ENCODE data around the gene MFNG. TPM values are rescaled to one million over a fixed set of nuclear protein-coding genes. Genes with fewer than 3 reads are reported as not detected.
A peak's percentile ranks its signal among the peaks of the same experiment; 100 is the strongest.
"Not testable (repeated sequence)": the region's sequence is repeated elsewhere in the genome, so short reads cannot be mapped to it uniquely, and the experiment has no call there.

Gene MFNG, protein sequence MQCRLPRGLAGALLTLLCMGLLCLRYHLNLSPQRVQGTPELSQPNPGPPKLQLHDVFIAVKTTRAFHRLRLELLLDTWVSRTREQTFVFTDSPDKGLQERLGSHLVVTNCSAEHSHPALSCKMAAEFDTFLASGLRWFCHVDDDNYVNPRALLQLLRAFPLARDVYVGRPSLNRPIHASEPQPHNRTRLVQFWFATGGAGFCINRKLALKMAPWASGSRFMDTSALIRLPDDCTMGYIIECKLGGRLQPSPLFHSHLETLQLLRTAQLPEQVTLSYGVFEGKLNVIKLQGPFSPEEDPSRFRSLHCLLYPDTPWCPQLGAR
- polyA plus RNA-seq (ENCODE audit: insufficient read length in 4 of 4): 10 to 100 TPM in 2 of 4 donors, 1 to 10 TPM in 2; 6.6 to 10.7 (median 9.1) TPM

DNA sequence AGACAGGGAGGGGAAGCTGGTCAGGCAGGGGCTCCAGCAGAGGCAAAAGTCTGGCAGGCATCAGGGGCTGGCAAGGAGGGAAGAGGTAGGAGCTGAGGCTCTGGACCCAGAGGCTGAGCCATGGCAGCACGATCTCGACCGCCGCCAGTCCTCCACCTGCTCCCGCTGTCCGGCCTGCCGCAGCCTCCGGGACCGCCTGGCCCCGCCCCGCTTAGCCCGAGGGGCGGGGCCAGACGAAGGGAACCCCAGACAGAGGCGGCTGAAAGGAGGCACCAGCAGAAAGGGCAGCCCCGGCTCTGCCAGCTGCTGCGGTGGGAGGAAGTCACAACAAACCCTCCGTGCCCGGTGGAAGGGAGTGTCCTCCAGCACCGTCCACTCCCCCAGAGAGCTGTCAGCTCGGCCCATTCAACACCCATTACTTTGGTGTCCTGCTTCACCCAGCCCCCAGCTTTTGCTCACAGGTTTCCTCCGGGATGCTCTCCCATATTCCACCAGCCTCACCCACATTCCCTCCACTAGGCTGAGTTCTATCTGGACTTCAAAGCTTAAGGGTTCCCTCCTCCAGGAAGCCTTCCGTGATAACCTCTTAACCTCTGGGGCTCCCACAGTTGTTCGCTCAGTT, at the start of gene MFNG:
Gene MFNG (minus strand): TSS at position 161 of the 622 bp plus-strand sequence. CDS start 207 bp downstream, outside the sequence.
- peak in 1 of 4 donors; percentile 70 for DNase-seq (ENCODE audit: low read depth in 4 of 4, low spot score in 2 of 4)

DNA sequence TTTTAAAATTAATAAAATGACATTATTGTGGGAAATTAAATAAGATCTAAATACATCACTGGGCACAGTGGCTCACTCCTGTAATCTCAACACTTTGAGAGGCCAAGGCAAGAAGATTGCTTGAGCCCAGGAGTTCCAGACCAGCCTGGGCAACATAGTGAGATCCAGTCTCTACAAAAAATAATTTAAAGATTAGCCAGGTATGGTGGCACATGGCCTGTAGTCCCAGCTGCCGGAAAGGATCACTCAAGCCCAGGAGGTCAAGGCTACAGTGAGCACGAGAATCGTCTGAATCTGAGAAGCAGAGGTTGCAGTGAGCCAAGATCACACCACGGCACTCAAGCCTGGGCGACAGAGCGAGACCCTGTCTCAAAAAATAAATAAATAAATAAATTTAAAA, 49.0 kb upstream of the MFNG start:
- no peak for DNase-seq (ENCODE audit: low read depth in 4 of 4, low spot score in 2 of 4)

DNA sequence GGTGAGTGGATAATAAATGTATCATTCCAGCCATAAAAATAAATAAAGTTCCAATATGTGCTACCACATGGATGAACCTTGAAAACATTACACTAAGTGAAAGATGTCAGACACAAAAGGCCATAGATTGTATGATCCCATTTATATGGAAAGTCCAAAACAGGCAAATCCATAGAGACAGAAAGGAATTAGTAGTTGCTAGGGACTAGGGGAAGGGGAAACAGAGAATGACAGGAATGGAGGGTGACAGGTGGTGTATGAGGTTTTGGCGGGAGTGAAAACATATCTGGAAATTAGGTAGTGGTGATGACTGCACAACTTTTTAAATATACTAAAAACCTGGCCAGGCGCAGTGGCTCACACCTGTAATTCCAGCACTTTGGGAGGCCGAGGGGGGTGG, 48.3 kb upstream of the MFNG start:
- DNase-seq (ENCODE audit: low read depth in 4 of 4, low spot score in 2 of 4): no peak

GRCh38 chr22:37533995-37534394, 47.8 kb upstream of the MFNG start:
- DNase-seq (ENCODE audit: low read depth in 4 of 4, low spot score in 2 of 4): no peak

DNA sequence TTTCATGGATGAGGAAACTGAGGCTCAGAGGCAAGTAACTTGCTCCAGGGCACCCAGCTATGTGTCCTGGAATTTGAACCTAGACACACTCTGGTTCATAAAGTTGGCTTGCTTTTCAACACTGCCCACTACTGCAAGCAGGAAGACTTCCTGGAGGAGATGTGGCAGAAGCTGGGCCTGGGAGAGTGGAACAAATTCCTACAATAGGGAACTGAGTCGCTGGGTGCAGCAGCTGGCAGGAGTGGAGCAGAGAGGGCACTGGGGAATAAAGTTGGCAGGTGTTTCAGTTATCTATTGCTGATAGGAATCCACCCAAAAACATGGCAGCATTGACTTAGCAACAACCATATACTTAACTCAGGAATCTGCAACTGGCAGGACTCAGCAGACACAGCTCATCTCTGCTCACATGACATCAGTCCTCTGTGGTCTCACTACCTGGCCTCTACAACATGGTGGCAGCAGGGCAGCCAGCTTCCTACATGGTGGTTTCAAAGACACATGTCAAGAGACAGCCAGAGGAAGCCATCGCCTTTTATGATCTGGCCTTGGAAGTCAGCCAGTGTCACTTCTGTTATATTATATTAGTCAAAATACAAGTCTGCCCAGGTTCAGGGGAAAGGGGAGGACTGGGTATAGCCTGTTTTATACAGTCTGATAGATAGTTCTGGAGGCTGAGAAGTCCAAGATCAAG, 43.6 kb upstream of the MFNG start:
- no peak for DNase-seq (ENCODE audit: low read depth in 4 of 4, low spot score in 2 of 4)

GRCh38 chr22:37527952-37528351, 41.8 kb upstream of the MFNG start:
- DNase-seq (ENCODE audit: low read depth in 4 of 4, low spot score in 2 of 4): not testable (repeated sequence)

DNA sequence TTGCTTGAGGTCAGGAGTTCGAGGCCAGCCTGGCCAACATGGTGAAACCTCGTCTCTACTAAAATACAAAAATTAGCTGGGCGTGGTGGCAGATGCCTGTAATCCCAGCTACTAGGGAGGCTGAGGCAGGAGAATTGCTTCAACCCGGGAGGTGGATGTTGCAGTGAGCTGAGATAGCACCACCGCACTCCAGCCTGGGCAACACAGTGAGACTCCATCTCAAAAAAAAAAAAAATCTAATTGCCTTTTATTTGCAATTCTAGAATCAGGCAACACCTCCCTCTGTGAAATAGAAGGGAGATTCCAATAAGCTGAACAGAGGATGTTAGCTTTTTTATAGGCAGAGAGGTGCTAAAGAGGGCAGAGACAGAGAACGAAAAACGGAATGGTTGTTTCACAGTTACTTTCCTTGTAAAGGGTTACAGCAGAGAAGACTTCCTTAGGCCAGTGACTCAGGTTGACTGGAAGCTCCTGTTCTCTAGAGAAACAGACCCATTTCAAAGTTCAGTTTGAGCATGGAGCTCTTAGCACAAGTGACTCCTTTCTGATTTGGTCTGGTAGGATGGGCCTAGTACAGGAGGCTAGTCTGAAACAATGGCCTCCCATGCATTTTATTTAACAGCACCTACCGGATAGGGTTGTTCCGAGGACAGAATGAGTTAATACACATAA, 41.0 kb upstream of the MFNG start:
- DNase-seq (ENCODE audit: low read depth in 4 of 4, low spot score in 2 of 4): not testable (repeated sequence)

- DNase-seq (ENCODE audit: low read depth in 4 of 4, low spot score in 2 of 4): no peak
Measured at GRCh38 chr22:37526376-37526775, 40.2 kb upstream of the MFNG start.

- no peak for DNase-seq (ENCODE audit: low read depth in 4 of 4, low spot score in 2 of 4)
Measured at GRCh38 chr22:37525746-37526350, 39.7 kb upstream of the MFNG start.

DNA sequence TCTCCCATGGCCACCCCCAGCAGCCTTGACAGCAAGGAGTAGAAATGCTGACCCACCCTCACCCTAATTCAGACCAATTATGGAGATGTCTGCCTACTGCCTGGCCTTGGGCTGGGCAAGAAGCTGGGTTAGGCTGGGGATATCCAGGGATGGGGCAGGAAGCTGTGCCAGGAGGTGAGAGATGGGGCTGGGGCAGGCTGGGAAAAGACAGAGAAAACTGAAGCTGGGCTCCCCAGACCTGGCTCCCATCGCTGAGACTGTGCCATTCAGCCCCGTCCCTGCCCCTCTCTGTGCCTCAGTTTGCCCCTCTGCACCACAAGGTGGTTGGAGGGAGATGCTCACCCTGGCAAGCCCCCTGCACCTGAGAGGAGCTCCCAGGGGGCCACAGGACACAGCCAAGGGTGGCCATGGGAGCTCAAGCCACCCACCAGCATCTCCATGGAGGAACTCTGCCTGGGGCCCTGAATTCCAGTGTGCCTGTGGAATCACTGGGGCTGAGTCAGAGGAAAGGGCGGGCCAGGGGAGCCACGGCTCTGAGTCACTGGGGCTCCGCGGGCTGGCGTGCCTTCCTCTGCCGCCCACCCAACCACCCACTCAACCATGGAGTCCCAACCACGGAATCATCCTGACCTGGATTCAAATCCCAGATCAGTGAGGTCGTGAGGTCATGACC, 39.0 kb upstream of the MFNG start:
- no peak for DNase-seq (ENCODE audit: low read depth in 4 of 4, low spot score in 2 of 4)

DNA sequence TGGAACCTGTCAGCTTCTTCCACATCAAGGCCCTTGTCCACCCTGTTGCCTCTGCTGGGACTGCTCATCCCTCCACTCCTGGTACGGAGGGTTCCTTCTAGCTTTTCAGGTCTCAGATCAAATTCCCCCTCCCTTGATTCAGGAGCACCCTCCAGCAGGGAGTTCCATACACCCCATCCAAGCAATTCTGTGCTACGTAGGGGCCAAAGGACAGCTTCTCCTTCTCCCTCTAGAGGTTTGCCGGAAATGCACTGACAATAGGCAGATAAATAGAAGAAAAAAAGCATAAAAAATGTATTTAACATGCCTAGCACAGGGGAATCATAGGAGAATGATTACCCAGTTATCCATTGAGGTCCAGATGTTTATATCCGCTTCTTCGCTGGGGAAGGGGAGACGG, 36.3 kb upstream of the MFNG start:
- no peak for DNase-seq (ENCODE audit: low read depth in 4 of 4, low spot score in 2 of 4)

GRCh38 chr22:37521236-37521739, 35.1 kb upstream of the MFNG start:
- no peak for DNase-seq (ENCODE audit: low read depth in 4 of 4, low spot score in 2 of 4)

DNA sequence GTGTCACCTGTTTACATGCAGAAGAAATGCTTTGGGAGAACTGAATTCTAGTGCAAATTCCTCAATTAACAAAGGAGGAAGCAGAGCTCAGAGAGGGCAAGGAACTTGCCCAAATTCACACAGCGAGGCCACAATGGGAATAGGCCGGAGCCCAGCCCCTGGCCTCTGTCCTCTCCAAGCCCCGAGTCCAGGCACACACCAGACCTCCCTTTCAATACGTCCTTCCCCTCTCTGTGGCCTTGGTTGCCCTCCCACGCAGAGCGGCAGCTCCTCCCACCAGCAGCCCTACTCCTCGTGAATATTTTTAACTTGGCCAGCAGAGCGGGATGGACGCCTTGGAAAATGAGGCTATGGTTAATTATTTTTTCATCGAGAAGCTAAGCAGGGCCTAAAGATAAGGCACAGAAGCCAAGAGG, 34.6 kb upstream of the MFNG start:
- DNase-seq (ENCODE audit: low read depth in 4 of 4, low spot score in 2 of 4): no peak

- no peak for DNase-seq (ENCODE audit: low read depth in 4 of 4, low spot score in 2 of 4)
Measured at GRCh38 chr22:37519268-37520195, 33.3 kb upstream of the MFNG start, which contains the start of gene CARD10. CARD10 (minus strand) TSS chr22:37519415; CDS start chr22:37519200, 215 bp downstream.

- DNase-seq (ENCODE audit: low read depth in 4 of 4, low spot score in 2 of 4): no peak
Measured at GRCh38 chr22:37518509-37519267, 32.5 kb upstream of the MFNG start.

GRCh38 chr22:37517826-37518450, 31.8 kb upstream of the MFNG start:
- no peak for DNase-seq (ENCODE audit: low read depth in 4 of 4, low spot score in 2 of 4)

GRCh38 chr22:37516456-37516855, 30.3 kb upstream of the MFNG start:
- no peak for DNase-seq (ENCODE audit: low read depth in 4 of 4, low spot score in 2 of 4)
